ENCODE results near the gene ZBTB20. TPM values are rescaled to one million over a fixed set of nuclear protein-coding genes. Genes with fewer than 3 reads are reported as not detected.

The ZBTB20 gene
- total RNA-seq, 1 experiment from 2014 or later: 3.7 TPM

DNA sequence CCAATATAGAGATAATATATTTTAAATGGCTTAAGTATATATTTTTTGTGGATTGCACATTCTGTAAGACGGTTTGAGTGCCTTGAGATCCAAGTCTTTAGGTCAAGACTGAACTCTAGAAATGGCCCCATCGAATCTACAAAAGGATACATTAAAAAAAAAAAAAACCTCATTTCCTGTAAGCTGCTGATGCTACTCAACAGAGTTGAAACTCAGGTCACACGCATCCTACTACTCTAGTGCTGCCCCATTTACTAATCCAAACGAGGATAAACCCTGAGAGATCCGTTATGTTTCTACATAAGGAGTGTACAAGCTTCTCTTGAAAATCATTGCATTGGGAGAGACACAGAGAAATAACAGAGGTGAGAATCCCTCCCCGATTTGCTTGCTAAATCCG, 666.0 kb downstream of the ZBTB20 start:
- Histone ChIP-seq H3K27me3 (ENCODE audit: low read length) (no peaks in the 10 kb centered on the region), H3K9me2 (replicated peaks; ENCODE audit: low read length) (no peaks in the 10 kb centered on the region), H3K9ac (ENCODE audit: low read length) (no peak overlapping the region), H3K4me2 (ENCODE audit: low read length) (no peak overlapping the region), H3K27ac (ENCODE audit: low read length) (no peak overlapping the region), H3F3A (ENCODE audit: low read length, unreplicated experiment) (no peaks in the 10 kb centered on the region), H3K79me2 (ENCODE audit: low read length) (no peaks in the 10 kb centered on the region), H2AFZ (ENCODE audit: low read length) (no peak overlapping the region), H3K4me3 (ENCODE audit: low read length) (no peak overlapping the region), H4K20me1 (ENCODE audit: low read length) (no peaks in the 10 kb centered on the region), H3K9me3 (ENCODE audit: low read length) (no peaks in the 10 kb centered on the region), H3K4me1 (ENCODE audit: insufficient read depth, low read length) (no peaks in the 10 kb centered on the region), H3K36me3 (ENCODE audit: low read depth, low read length) (no peaks in the 10 kb centered on the region)
- ATAC-seq (no peak), DNase-seq (no peak)
- intact Hi-C loops (cut with micrococcal nuclease): no loop called here
- ChIA-PET POLR2A (ENCODE audit: unreplicated experiment) (interaction anchor here (0.7 kb wide), 1 partner anchor 12 kb away, joined by 25 read pairs; no protein-coding TSS in a partner anchor), CTCF (no interaction called here)
- no peak for TF ChIP-seq EZH2 (IDR thresholded peaks at IDR 0.05; ENCODE audit: low read length, unreplicated experiment)
- TF ChIP-seq EZH2phosphoT487 (IDR thresholded peaks at IDR 0.05; ENCODE audit: borderline replicate concordance, low read length): no peak
- TF ChIP-seq, protein P1, sequence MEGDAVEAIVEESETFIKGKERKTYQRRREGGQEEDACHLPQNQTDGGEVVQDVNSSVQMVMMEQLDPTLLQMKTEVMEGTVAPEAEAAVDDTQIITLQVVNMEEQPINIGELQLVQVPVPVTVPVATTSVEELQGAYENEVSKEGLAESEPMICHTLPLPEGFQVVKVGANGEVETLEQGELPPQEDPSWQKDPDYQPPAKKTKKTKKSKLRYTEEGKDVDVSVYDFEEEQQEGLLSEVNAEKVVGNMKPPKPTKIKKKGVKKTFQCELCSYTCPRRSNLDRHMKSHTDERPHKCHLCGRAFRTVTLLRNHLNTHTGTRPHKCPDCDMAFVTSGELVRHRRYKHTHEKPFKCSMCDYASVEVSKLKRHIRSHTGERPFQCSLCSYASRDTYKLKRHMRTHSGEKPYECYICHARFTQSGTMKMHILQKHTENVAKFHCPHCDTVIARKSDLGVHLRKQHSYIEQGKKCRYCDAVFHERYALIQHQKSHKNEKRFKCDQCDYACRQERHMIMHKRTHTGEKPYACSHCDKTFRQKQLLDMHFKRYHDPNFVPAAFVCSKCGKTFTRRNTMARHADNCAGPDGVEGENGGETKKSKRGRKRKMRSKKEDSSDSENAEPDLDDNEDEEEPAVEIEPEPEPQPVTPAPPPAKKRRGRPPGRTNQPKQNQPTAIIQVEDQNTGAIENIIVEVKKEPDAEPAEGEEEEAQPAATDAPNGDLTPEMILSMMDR (conservative IDR thresholded peaks at IDR 0.05; ENCODE audit: low read depth, low read length): no peak
- BruUV-seq (replicated peaks): no TSS peak

DNA sequence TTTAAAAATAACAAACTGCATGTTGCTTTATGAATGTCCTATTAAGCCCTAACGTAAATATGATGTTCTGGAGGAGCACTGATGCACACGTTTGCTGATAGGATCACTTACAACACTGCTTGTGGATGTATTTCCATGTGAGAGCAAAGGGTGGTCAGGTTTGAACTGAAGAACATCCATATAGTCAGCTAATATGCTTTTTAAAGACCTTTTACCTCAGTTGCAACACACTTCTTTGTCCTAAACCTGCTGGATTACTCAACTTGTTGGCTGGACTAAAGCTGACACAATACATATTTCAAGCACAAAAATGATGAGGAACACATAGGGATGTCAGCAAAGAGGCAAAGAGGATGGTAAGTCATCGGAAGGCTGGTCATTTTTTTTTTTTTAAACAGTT, 666.6 kb downstream of the ZBTB20 start:
- Histone ChIP-seq H3K9me2 (replicated peaks; ENCODE audit: low read length) (no peaks in the 10 kb centered on the region), H3K4me3 (ENCODE audit: low read length) (no peak overlapping the region), H3K27ac (ENCODE audit: low read length) (no peak overlapping the region), H3K79me2 (ENCODE audit: low read length) (no peaks in the 10 kb centered on the region), H3K4me1 (ENCODE audit: insufficient read depth, low read length) (no peaks in the 10 kb centered on the region), H3K36me3 (ENCODE audit: low read depth, low read length) (no peaks in the 10 kb centered on the region), H3K9me3 (ENCODE audit: low read length) (no peaks in the 10 kb centered on the region), H3K9ac (ENCODE audit: low read length) (no peak overlapping the region), H3F3A (ENCODE audit: low read length, unreplicated experiment) (no peaks in the 10 kb centered on the region), H3K4me2 (ENCODE audit: low read length) (no peak overlapping the region), H4K20me1 (ENCODE audit: low read length) (no peaks in the 10 kb centered on the region), H3K27me3 (ENCODE audit: low read length) (no peaks in the 10 kb centered on the region), H2AFZ (ENCODE audit: low read length) (no peak overlapping the region)
- CTCF ChIA-PET: no interaction called here
- TF ChIP-seq EZH2 (IDR thresholded peaks at IDR 0.05; ENCODE audit: low read length, unreplicated experiment): no peak
- TF ChIP-seq EZH2phosphoT487 (IDR thresholded peaks at IDR 0.05; ENCODE audit: borderline replicate concordance, low read length): no peak
- TF ChIP-seq, protein P1 (conservative IDR thresholded peaks at IDR 0.05; ENCODE audit: low read depth, low read length): no peak
- POLR2A ChIA-PET (ENCODE audit: unreplicated experiment): no interaction called here
- intact Hi-C loops (cut with micrococcal nuclease): no loop called here
- no TSS peak for BruUV-seq (replicated peaks)
- ATAC-seq: no peak
- no peak for DNase-seq

GRCh38 chr3:114478801-114479200, 668.3 kb downstream of the ZBTB20 start:
- Histone ChIP-seq H3K9ac (ENCODE audit: low read length) (no peak overlapping the region), H3K79me2 (ENCODE audit: low read length) (no peaks in the 10 kb centered on the region), H3F3A (ENCODE audit: low read length, unreplicated experiment) (no peaks in the 10 kb centered on the region), H3K4me1 (ENCODE audit: insufficient read depth, low read length) (no peaks in the 10 kb centered on the region), H3K9me3 (ENCODE audit: low read length) (no peaks in the 10 kb centered on the region), H4K20me1 (ENCODE audit: low read length) (no peaks in the 10 kb centered on the region), H3K27ac (ENCODE audit: low read length) (no peak overlapping the region), H3K9me2 (replicated peaks; ENCODE audit: low read length) (no peaks in the 10 kb centered on the region), H2AFZ (ENCODE audit: low read length) (no peak overlapping the region), H3K27me3 (ENCODE audit: low read length) (no peaks in the 10 kb centered on the region), H3K4me2 (ENCODE audit: low read length) (no peak overlapping the region), H3K36me3 (ENCODE audit: low read depth, low read length) (no peaks in the 10 kb centered on the region), H3K4me3 (ENCODE audit: low read length) (no peak overlapping the region)
- POLR2A ChIA-PET (ENCODE audit: unreplicated experiment): no interaction called here
- DNase-seq: no peak
- no peak for ATAC-seq
- no TSS peak for BruUV-seq (replicated peaks)
- intact Hi-C loops (cut with micrococcal nuclease): no loop called here
- TF ChIP-seq EZH2phosphoT487 (IDR thresholded peaks at IDR 0.05; ENCODE audit: borderline replicate concordance, low read length): no peak
- TF ChIP-seq, protein P1 (conservative IDR thresholded peaks at IDR 0.05; ENCODE audit: low read depth, low read length): no peak
- no peak for TF ChIP-seq EZH2 (IDR thresholded peaks at IDR 0.05; ENCODE audit: low read length, unreplicated experiment)
- CTCF ChIA-PET: no interaction called here

All from PC-3 (cell line).